ENCODE measurements around the gene AP1G1. TPM values are rescaled to one million over a fixed set of nuclear protein-coding genes. Genes with fewer than 3 reads are reported as not detected.

AP1G1 gene
- 104 TPM for total RNA-seq (ENCODE audit: unreplicated experiment)
- long read RNA-seq, partial matches to known transcripts: 0 of 10 reads
- long read RNA-seq, other reads (novel, unspliced or antisense): 10 of 10 reads

DNA sequence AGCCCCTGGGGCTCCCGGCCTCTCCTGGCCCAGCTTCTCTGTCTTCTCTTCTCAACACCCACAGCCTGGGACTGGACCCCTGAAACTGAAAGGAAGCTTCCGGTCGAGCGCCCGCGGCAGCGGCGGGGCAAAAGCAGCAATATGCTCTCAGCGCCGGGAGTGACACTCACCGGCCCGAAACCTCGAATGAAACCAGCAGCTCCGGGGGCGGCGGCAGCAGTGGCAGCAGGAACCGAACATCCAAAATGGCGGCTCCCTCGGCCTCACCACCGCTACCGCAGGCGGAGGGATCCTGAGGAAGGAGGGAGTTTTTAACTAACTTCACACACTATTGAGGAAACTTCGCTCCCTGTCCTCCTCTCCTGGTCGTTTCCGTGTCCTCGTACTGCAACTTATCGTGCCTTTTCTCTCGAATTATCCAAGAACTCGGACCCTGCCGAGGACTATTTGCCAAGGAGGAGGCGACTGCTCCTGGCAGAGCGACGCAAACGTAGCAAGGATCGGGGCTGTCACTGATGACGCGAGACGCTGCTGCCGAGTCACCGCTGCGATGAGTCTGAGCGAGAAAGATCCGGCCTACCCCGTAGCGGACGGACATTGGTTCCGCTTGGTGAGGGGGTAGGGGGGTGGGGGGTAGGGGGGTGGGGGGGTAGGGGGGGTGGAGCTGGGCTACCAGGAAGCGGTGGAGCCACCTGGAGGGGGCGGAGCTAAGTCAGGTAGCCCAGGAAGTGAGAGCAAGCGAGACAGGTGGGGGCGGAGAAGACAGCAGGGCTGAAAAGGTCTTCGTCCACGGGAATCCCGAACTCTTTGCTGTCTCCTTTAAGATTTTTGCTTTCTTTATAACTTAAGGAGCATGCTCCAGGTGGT lies at the start of gene AP1G1:
Gene AP1G1, minus strand, starts transcription at position 242 of the 867 bp plus-strand sequence. CDS start 19,355 bp downstream, outside the sequence.
- peak; percentile 88 for DNase-seq
- Mint-ChIP-seq H3K4me3 (ENCODE audit: unreplicated experiment) (peak within 1 kb of the TSS; percentile 99), H3K27ac (ENCODE audit: unreplicated experiment) (peak within 1 kb of the TSS; percentile 94), H3K4me1 (ENCODE audit: low read depth, unreplicated experiment) (peaks cover 5% of the 10 kb centered on the region), H3K27me3 (ENCODE audit: unreplicated experiment) (peaks cover 8% of the 10 kb centered on the region), H3K36me3 (ENCODE audit: unreplicated experiment) (no peaks in the 10 kb centered on the region), H3K9me3 (ENCODE audit: unreplicated experiment) (peaks cover 4% of the 10 kb centered on the region)
- TF ChIP-seq, protein P1, sequence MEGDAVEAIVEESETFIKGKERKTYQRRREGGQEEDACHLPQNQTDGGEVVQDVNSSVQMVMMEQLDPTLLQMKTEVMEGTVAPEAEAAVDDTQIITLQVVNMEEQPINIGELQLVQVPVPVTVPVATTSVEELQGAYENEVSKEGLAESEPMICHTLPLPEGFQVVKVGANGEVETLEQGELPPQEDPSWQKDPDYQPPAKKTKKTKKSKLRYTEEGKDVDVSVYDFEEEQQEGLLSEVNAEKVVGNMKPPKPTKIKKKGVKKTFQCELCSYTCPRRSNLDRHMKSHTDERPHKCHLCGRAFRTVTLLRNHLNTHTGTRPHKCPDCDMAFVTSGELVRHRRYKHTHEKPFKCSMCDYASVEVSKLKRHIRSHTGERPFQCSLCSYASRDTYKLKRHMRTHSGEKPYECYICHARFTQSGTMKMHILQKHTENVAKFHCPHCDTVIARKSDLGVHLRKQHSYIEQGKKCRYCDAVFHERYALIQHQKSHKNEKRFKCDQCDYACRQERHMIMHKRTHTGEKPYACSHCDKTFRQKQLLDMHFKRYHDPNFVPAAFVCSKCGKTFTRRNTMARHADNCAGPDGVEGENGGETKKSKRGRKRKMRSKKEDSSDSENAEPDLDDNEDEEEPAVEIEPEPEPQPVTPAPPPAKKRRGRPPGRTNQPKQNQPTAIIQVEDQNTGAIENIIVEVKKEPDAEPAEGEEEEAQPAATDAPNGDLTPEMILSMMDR (IDR thresholded peaks at IDR 0.05; ENCODE audit: partially characterized antibody, unreplicated experiment): no peak

DNA sequence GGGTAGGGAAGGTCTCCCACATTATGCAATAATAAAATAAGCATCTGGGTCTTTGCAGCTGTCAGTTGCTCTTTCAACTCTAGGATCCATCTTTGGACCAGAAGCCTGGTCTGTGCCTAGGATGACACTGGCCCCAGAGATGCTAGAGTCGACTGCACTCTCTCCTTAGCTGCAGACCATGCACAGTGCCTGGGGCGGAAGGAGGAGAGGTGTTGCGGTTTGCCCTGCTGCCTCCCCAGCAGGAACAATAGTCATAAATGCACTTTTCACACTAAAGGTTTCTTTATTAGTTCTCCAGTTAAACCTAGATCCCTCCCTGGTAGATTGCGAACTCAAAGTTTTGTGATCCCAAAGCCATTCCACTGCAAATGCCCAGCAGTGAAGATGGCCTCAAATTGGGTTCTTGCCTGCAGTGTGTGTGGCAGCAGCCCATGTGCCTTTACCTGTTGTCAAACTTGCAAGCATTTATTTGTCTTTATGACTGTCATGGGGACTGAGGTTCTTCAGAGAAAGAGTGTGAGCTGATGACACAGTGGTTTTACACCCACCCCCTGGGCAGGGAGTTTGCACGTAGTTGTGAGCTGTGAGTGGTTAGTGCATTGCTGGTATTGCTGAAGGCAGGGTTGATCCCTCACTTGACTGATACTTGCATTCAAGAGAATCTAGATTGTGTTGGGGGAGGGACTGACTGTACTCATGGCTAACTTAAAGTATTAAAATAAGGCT lies 47.5 kb upstream of the AP1G1 start:
- Mint-ChIP-seq H3K9me3 (ENCODE audit: unreplicated experiment) (no peaks in the 10 kb centered on the region), H3K36me3 (ENCODE audit: unreplicated experiment) (no peaks in the 10 kb centered on the region), H3K4me1 (ENCODE audit: low read depth, unreplicated experiment) (no peaks in the 10 kb centered on the region), H3K27me3 (ENCODE audit: unreplicated experiment) (peaks cover 4% of the 10 kb centered on the region), H3K4me3 (ENCODE audit: unreplicated experiment) (no peak overlapping the region), H3K27ac (ENCODE audit: unreplicated experiment) (no peak overlapping the region)
- DNase-seq: no peak
- TF ChIP-seq, protein P1 (IDR thresholded peaks at IDR 0.05; ENCODE audit: partially characterized antibody, unreplicated experiment): no peak

DNA sequence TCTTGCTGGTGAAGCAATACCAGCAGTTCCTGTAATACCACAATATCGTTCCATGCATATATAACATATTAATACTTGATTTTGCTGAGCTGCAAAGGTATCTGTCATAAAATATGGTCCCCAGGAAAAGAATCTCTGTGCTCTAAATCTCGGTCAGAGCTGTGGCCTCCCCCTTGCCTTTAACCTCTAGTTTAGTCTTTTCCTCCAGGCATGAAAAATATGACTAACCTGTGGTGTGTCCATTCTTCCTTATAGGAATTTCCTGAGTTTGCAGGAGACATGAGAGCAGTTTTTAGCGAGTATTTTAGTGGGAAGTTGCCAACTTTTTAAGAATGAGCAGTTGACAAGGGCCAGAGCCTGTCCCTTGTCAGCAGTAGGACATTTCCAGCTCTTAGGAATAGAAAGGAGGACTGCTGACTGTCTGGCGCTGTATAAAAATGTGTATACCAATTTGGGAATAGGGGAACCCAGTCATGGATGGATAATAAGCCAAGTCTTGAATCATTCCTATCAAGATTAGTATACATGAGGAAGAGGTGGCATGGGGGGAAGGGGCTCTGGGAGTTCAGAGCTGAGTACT lies 45.8 kb upstream of the AP1G1 start:
- no peaks in the 10 kb centered on the region for H3K4me1 Mint-ChIP-seq (ENCODE audit: low read depth, unreplicated experiment)
- H3K9me3 Mint-ChIP-seq (ENCODE audit: unreplicated experiment): no peaks in the 10 kb centered on the region
- TF ChIP-seq, protein P1 (IDR thresholded peaks at IDR 0.05; ENCODE audit: partially characterized antibody, unreplicated experiment): no peak
- DNase-seq: no peak
- H3K36me3 Mint-ChIP-seq (ENCODE audit: unreplicated experiment): no peaks in the 10 kb centered on the region
- no peak overlapping the region for H3K4me3 Mint-ChIP-seq (ENCODE audit: unreplicated experiment)
- no peak overlapping the region for H3K27ac Mint-ChIP-seq (ENCODE audit: unreplicated experiment)
- peaks cover 2% of the 10 kb centered on the region for H3K27me3 Mint-ChIP-seq (ENCODE audit: unreplicated experiment)

DNA sequence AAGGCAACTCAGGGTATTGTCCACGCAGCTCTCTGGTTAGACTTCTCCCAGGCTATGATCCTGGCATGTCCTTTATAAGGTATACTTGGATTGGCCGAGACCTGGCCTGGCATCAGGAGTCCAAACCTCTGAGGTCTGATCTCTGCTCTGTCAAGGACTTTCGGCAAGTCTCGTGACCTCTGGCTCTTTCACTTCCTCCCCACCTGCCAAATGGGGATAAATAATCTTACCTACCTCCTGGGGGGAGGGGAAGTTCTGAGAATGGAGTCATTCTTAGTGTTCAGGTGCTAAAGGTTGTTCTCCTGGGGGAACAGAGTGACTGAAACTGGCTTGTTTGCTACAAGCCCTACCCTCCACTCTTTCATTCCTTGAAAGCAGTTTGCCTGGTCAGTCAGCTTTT lies 44.8 kb upstream of the AP1G1 start:
- H3K9me3 Mint-ChIP-seq (ENCODE audit: unreplicated experiment): no peaks in the 10 kb centered on the region
- DNase-seq: no peak
- no peaks in the 10 kb centered on the region for H3K36me3 Mint-ChIP-seq (ENCODE audit: unreplicated experiment)
- no peak overlapping the region for H3K27ac Mint-ChIP-seq (ENCODE audit: unreplicated experiment)
- TF ChIP-seq, protein P1 (IDR thresholded peaks at IDR 0.05; ENCODE audit: partially characterized antibody, unreplicated experiment): no peak
- H3K4me3 Mint-ChIP-seq (ENCODE audit: unreplicated experiment): no peak overlapping the region
- H3K4me1 Mint-ChIP-seq (ENCODE audit: low read depth, unreplicated experiment): no peaks in the 10 kb centered on the region
- no peaks in the 10 kb centered on the region for H3K27me3 Mint-ChIP-seq (ENCODE audit: unreplicated experiment)

Data from glutamatergic neuron (in vitro differentiated cells).